ENCODE data around the gene CSN2. TPM values are rescaled to one million over a fixed set of nuclear protein-coding genes. Genes with fewer than 3 reads are reported as not detected.

Gene CSN2
- total and polyA plus RNA-seq, 9 donors: not detected

DNA sequence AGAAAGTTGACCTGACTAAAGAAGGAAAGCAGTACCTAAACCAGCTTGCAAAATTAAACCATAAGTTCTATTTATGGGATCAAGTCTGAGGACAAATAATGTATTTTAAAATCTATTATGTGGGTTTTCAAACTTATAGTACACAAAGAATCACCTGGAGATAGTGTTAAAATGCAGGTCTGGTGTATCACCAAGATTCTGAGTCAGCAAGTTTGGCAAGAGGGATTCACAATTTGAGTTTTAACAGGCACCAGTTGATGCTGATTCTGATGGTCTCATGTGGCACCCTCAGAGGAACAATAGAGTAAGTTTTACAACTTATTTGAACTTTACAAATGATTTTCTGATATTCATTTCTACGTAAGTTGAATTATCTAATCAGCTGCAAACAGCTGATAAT lies 21.1 kb upstream of the CSN2 start:
- no peak for DNase-seq
- 73 to 75% (median 74%) methylated on average over 1 of the region's 1 CpG for WGBS, 3 donors
- Histone ChIP-seq H3K27ac (no peak overlapping the region), H3K27me3 (no peaks in the 10 kb centered on the region), H3K9me3 (no peaks in the 10 kb centered on the region), H3K4me1 (ENCODE audit: insufficient read depth) (no peaks in the 10 kb centered on the region), H3K36me3 (no peaks in the 10 kb centered on the region), H3K4me3 (no peak overlapping the region)
- no peak for TF ChIP-seq EP300 (IDR thresholded peaks at IDR 0.05)
- TF ChIP-seq, protein P1, sequence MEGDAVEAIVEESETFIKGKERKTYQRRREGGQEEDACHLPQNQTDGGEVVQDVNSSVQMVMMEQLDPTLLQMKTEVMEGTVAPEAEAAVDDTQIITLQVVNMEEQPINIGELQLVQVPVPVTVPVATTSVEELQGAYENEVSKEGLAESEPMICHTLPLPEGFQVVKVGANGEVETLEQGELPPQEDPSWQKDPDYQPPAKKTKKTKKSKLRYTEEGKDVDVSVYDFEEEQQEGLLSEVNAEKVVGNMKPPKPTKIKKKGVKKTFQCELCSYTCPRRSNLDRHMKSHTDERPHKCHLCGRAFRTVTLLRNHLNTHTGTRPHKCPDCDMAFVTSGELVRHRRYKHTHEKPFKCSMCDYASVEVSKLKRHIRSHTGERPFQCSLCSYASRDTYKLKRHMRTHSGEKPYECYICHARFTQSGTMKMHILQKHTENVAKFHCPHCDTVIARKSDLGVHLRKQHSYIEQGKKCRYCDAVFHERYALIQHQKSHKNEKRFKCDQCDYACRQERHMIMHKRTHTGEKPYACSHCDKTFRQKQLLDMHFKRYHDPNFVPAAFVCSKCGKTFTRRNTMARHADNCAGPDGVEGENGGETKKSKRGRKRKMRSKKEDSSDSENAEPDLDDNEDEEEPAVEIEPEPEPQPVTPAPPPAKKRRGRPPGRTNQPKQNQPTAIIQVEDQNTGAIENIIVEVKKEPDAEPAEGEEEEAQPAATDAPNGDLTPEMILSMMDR (IDR thresholded peaks at IDR 0.05): no peak
- intact Hi-C loops (cut with DNase I): no loop called here

DNA sequence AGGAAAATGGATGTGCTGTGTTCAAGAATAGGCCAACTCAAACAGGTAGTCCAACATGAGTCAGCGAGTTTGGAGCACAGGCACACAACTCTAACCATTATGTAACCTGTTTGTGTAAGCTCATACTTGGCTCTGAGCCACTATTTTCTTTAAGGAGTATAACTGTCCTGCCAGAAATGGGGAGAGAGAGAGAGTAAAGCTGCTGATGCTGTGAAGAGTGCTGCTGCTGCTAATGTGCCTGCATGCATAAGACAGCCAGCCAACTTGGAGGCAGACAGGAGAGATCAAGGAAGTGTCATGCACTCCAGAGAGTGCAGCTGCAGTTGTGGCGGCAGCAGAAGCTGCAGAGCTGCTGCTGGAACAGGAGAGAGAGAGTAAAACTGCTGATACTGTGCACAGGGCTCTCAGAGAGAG lies 18.5 kb upstream of the CSN2 start:
- H3K27ac ChIP-seq: no peak overlapping the region
- no peaks in the 10 kb centered on the region for H3K36me3 ChIP-seq
- no peaks in the 10 kb centered on the region for H3K4me1 ChIP-seq (ENCODE audit: insufficient read depth)
- intact Hi-C loops (cut with DNase I): no loop called here
- no peaks in the 10 kb centered on the region for H3K9me3 ChIP-seq
- 2 to 18% (median 14%) methylated on average over 2 of the region's 2 CpGs for WGBS, 3 donors
- no peak for DNase-seq
- no peaks in the 10 kb centered on the region for H3K27me3 ChIP-seq
- no peak overlapping the region for H3K4me3 ChIP-seq
- no peak for TF ChIP-seq EP300 (IDR thresholded peaks at IDR 0.05)
- TF ChIP-seq, protein P1 (IDR thresholded peaks at IDR 0.05): no peak
- no peak for TF ChIP-seq POLR2A (IDR thresholded peaks at IDR 0.05)

DNA sequence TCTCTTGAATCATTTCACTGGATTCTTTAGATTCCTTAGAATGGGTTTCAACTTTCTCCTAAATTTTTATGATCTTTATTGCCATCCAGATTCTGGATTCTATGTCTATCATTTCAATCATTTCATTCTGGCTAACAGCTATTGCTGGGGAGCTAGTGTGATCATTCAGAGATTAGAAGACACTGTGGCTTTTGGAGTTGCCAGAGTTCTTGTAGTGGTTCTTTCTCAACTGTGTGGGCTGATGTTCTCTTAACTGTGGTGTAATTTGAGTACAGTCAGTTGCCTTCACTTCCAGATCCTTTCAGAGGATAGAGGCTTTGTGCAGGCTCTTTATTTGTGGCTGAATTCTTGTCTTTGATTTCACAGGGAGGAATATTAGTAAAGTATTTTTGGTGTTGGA lies 12.1 kb upstream of the CSN2 start:
- intact Hi-C loops (cut with DNase I): no loop called here
- no peaks in the 10 kb centered on the region for H3K4me1 ChIP-seq (ENCODE audit: insufficient read depth)
- no peaks in the 10 kb centered on the region for H3K27me3 ChIP-seq
- H3K36me3 ChIP-seq: no peaks in the 10 kb centered on the region
- H3K4me3 ChIP-seq: no peak overlapping the region
- no peak overlapping the region for H3K27ac ChIP-seq
- no peaks in the 10 kb centered on the region for H3K9me3 ChIP-seq
- no peak for TF ChIP-seq POLR2A (IDR thresholded peaks at IDR 0.05)
- TF ChIP-seq, protein P1 (IDR thresholded peaks at IDR 0.05): no peak
- TF ChIP-seq EP300 (IDR thresholded peaks at IDR 0.05): no peak
- DNase-seq: no peak

DNA sequence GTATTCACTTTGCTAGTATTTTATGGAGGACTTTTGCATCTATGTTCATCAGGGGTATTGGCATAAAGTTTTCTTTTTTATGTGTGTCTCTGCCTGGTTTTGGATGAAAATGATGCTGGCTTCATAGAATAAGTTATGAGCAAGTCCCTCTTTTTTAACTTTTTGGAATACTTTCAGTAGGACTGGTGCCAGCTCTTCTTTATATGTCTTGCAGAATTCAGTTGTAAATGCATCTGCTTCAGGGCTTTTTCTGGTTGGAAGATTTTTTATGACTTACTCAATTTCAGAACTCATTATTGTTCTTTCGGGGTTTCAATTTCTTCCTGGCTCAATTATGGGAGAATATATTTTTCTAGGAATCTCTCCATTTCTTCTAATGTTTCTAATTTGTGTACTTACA lies 9.1 kb upstream of the CSN2 start:
- 46 to 82% (median 70%) methylated on average over 1 of the region's 1 CpG for WGBS, 3 donors
- Histone ChIP-seq H3K4me1 (ENCODE audit: insufficient read depth) (no peaks in the 10 kb centered on the region), H3K36me3 (no peaks in the 10 kb centered on the region), H3K27me3 (no peaks in the 10 kb centered on the region), H3K4me3 (no peak overlapping the region), H3K27ac (no peak overlapping the region), H3K9me3 (no peaks in the 10 kb centered on the region)
- intact Hi-C loops (cut with DNase I): no loop called here
- TF ChIP-seq, protein P1 (IDR thresholded peaks at IDR 0.05): no peak
- TF ChIP-seq EP300 (IDR thresholded peaks at IDR 0.05) (no peak), POLR2A (IDR thresholded peaks at IDR 0.05) (no peak)
- DNase-seq: no peak

DNA sequence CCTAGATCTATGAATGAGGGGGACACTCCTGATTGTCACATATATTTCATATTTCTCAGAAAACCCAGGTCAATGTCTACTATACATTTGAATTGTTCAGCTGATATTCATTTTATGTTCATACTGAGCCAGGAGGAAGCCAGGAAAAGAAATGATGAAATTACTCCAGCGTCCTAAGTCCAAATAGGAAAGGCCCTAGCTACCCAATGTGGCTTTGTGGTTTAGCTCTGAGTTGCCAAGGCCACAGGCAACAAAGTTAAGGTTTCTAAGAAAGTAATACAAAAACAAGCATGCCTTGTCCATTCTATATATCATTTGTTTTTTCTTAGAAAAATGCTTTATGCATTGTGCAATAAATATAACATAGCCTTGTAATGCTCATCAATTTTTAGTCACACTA lies 4.5 kb upstream of the CSN2 start:
- TF ChIP-seq, protein P1 (IDR thresholded peaks at IDR 0.05): no peak
- TF ChIP-seq POLR2A (IDR thresholded peaks at IDR 0.05) (no peak), EP300 (IDR thresholded peaks at IDR 0.05) (no peak)
- Histone ChIP-seq H3K36me3 (no peaks in the 10 kb centered on the region), H3K4me3 (no peak overlapping the region), H3K27ac (no peak overlapping the region), H3K9me3 (no peaks in the 10 kb centered on the region), H3K27me3 (no peaks in the 10 kb centered on the region), H3K4me1 (ENCODE audit: insufficient read depth) (no peaks in the 10 kb centered on the region)
- 41 to 51% (median 49%) methylated on average over 1 of the region's 1 CpG for WGBS, 3 donors
- DNase-seq: no peak
- intact Hi-C loops (cut with DNase I): no loop called here
